Adrenal gland (tissue), 12 donors: ENCODE results near the gene ZNF558. TPM values are rescaled to one million over a fixed set of nuclear protein-coding genes. Genes with fewer than 3 reads are reported as not detected.

Experiments used
- DNase-seq, 7 donors: peaks; one replicate each; pipeline ENCODE4 v3.0.0-alpha.2; 2019 to 2020
- H3K27ac ChIP-seq, 5 donors: fragments of 200-600 bp; sonication (generic) in 4 of 5; 1 replicate in 3 of 5; 2 replicates in 2 of 5; pipeline versions ENCODE4 v1.5.1 to v1.8.0; 2016 to 2020; ENCODE audit warnings: mild to moderate bottlenecking in 1 of 5
- H3K27me3 ChIP-seq: fragments of 200-600 bp; 2 replicates; pipeline ENCODE4 v1.8.0; 2021
- H3K36me3 ChIP-seq, 2 donors: fragments of 200-600 bp; replicated peaks in 1 of 2; 1 replicate in 1 of 2; 2 replicates in 1 of 2; pipeline versions ENCODE4 v1.5.1 to v1.8.0; 2018 to 2022
- H3K4me1 ChIP-seq, 2 donors: fragments of 200-600 bp; replicated peaks in 1 of 2; 1 replicate in 1 of 2; 2 replicates in 1 of 2; pipeline versions ENCODE4 v1.5.1 to v1.8.0; 2018 to 2021
- H3K4me3 ChIP-seq, 4 donors: fragments of 200-600 bp; sonication (generic) in 3 of 4; one replicate each; pipeline ENCODE4 v1.5.1; 2016 to 2018
- H3K9me3 ChIP-seq, 3 donors: fragments of 200-600 bp; sonication (generic) in 1 of 3; replicated peaks in 1 of 3; 1 replicate in 2 of 3; 2 replicates in 1 of 3; pipeline versions ENCODE4 v1.5.1 to v1.8.0; 2016 to 2021
- POLR2A ChIP-seq, 2 donors: fragments of 450-650 bp; IDR thresholded peaks; one replicate each; pipeline ENCODE4 v1.6.1; 2017; ENCODE audit warnings: antibody characterized with exemption in 2 of 2, mild to moderate bottlenecking in 2 of 2, moderate library complexity in 1 of 2
- WGBS, 4 donors: extraction: QIAGEN DNeasy Blood & Tissue Kit in 2 of 4; methylation state at CpG; one replicate each; pipeline versions ENCODE4 v1.1.5 to v1.1.7; 2013 to 2017; 5-methylcytosine and 5-hydroxymethylcytosine counted together
- intact Hi-C, 2 donors: fragments of 100-400 bp; cut with DNase I; formaldehyde crosslinking; loops; one replicate each; pipeline versions ENCODE4 v1.14.1 to v1.15.0; 2022 to 2023
- polyA plus RNA-seq, 3 donors: library from polyadenylated mRNA; stranded (reverse); fragments of 200-250 nt in 2 of 3; fragments of 350-450 nt in 1 of 3; fragmentation: Illumina TruSeq in 1 of 3; extraction: RNeasy Lipid Tissue Mini Kit (QIAGEN cat#74804) in 1 of 3; gene quantifications; one replicate each; pipeline ENCODE4 v1.2.3, GENCODE V29; 2013 to 2014
- total RNA-seq, 9 donors: library from RNA; depleted of rRNA in 4 of 9; stranded (reverse); fragments of >200 nt in 4 of 9; fragments of 120-200 nt in 1 of 9; fragmentation: NEBNext Ultra II Directional in 1 of 9; extraction: Animal tissue kit (Norgen Biotek cat#: 25700) in 1 of 9; gene quantifications; one replicate each; pipeline versions ENCODE4 v1.1.0 to v1.2.4, GENCODE V29; 2013 to 2023
- TF ChIP-seq, protein P1 (sequence below), 6 experiments: fragments of 450-650 bp in 4 of 6; fragments of 200-600 bp in 2 of 6; sonication (generic) in 1 of 6; IDR thresholded peaks; 1 replicate in 5 of 6; 2 replicates in 1 of 6; pipeline versions ENCODE4 v1.5.1 to v1.8.0; 2016 to 2021; ENCODE audit warnings: antibody characterized with exemption in 6 of 6, mild to moderate bottlenecking in 2 of 6, moderate library complexity in 1 of 6
- donor health status: healthy with polysubstance abuse.
- donor health status: Bipolar disorder and iron deficiency.
- donor health status: DM: yes; HTN: yes; CAD: no.
- donor health status: DM: no; HTN: no; CAD: no.
- donor health status: DM: no; HTN: no; CAD: no.
- donor health status: DM: yes; HTN: yes; CAD: no.

Gene ZNF558
- total and polyA plus RNA-seq, 12 donors: 15.3 to 39.9 (median 26.5) TPM

DNA sequence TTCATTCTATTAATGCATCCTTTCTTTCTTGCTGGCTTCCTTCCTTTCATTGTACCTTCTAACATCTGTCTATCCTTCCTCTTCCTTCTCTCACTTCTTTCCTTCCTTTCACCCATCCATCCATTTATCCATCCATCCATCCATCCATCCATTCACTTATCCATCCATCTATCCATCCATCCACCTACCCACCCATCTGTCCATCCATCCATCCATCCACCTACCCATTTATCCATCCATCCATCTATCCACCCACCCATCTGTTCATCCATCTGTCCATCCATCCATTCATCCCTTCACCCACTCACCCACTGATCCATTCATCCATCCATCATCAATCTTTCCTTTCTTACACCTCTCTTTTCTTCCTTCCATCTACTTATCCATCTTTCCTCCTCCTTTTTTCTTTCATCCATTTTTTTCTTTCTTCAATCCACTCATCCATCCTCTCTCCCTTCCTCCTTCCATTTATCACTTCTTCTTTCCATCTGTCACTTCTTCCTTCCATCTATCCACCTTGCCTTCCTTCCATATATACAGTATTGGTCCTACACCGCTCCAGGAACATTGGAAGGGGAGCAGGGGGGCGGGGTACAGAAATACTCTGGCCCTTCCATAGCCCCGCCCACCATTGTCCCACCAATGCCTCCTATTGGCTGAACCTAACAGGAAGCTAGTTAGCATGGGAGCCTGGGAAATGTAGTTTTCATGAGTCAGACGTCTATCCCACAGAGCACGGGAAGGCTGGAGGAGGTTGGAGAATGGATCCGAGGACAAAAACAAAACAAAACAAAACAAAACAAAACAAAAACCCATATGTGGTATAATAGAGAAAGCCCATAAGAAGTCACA lies 46.0 kb upstream of the ZNF558 start:
- no peaks in the 10 kb centered on the region for H3K9me3 ChIP-seq
- intact Hi-C loops: no loop called here
- H3K4me1 ChIP-seq: no peaks in the 10 kb centered on the region
- no peaks in the 10 kb centered on the region for H3K27me3 ChIP-seq
- no peak for DNase-seq
- H3K27ac ChIP-seq: no peak overlapping the region
- 19 to 28% (median 26%) methylated on average over 6 of the region's 6 CpGs for whole genome bisulfite sequencing, 4 donors
- H3K36me3 ChIP-seq: no peaks in the 10 kb centered on the region
- H3K4me3 ChIP-seq: no peak overlapping the region
- TF ChIP-seq POLR2A (IDR thresholded peaks at IDR 0.05): no peak
- TF ChIP-seq, protein P1, sequence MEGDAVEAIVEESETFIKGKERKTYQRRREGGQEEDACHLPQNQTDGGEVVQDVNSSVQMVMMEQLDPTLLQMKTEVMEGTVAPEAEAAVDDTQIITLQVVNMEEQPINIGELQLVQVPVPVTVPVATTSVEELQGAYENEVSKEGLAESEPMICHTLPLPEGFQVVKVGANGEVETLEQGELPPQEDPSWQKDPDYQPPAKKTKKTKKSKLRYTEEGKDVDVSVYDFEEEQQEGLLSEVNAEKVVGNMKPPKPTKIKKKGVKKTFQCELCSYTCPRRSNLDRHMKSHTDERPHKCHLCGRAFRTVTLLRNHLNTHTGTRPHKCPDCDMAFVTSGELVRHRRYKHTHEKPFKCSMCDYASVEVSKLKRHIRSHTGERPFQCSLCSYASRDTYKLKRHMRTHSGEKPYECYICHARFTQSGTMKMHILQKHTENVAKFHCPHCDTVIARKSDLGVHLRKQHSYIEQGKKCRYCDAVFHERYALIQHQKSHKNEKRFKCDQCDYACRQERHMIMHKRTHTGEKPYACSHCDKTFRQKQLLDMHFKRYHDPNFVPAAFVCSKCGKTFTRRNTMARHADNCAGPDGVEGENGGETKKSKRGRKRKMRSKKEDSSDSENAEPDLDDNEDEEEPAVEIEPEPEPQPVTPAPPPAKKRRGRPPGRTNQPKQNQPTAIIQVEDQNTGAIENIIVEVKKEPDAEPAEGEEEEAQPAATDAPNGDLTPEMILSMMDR (IDR thresholded peaks at IDR 0.05): no peak

DNA sequence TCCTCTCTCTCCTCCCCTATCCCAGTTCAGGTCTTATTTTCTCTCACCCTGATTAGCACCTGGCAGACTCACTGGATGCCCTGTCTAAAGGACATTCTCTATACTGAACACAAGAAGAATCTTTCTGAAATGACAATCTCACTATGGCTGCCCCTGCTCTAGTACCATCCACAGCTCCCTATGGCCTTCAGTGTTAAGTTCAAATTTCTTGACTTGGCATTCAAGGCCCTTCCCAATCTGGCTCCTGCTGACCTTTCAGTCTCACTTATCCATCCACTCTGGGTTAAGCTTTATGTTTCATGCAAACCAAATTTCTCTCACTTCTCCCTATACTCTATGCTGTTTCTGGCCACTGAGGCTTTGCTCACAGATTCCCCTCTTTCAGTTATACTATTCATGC lies 34.2 kb upstream of the ZNF558 start:
- Histone ChIP-seq H3K9me3 (no peaks in the 10 kb centered on the region), H3K36me3 (no peaks in the 10 kb centered on the region), H3K27ac (no peak overlapping the region), H3K27me3 (no peaks in the 10 kb centered on the region), H3K4me3 (no peak overlapping the region), H3K4me1 (no peaks in the 10 kb centered on the region)
- no peak for TF ChIP-seq POLR2A (IDR thresholded peaks at IDR 0.05)
- TF ChIP-seq, protein P1 (IDR thresholded peaks at IDR 0.05): no peak
- no peak for DNase-seq
- intact Hi-C loops: no loop called here

DNA sequence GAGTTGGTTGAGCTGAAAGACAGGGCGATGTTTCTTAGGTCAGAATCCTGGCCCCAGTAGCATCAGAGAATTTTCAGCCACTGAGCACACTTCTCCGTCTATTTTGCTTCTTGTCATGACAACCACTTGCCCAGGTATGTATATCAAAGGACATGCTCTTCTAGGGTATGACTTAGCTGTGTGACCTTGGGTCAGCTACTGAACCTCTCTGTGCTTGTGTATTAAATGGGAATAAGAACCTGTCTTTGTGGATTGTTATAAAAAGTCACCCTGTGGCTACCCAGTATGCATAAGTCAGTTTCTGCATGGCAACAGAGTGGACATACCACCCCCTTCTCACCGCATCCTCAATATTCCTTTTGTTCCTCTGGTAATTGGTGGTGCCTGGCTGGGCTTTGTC lies 26.2 kb upstream of the ZNF558 start:
- intact Hi-C loops: no loop called here
- Histone ChIP-seq H3K27me3 (no peaks in the 10 kb centered on the region), H3K9me3 (no peaks in the 10 kb centered on the region), H3K4me3 (no peak overlapping the region), H3K4me1 (no peaks in the 10 kb centered on the region), H3K27ac (no peak overlapping the region), H3K36me3 (no peaks in the 10 kb centered on the region)
- DNase-seq: no peak
- TF ChIP-seq, protein P1 (IDR thresholded peaks at IDR 0.05): no peak
- no peak for TF ChIP-seq POLR2A (IDR thresholded peaks at IDR 0.05)
- WGBS, 4 donors: 73 to 79% (median 77%) methylated on average over 3 of the region's 3 CpGs

DNA sequence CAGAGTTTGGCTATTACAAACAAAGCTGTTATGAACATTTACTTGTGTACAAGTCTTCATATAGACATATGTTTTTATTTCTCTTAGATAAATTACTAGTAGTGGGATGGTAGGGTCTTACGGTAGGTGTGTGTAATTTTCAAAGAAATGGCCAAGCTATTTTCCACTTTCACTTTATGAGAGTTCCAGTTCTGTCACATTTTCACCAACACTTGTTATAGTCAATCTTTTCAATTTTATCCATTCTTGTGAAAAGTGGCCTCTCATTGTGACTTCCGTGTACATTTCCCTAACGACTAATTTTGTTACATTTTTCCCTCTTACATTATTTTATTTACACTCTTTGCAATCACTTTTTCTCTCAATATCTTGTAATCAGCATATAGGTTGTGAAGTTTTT lies 18.4 kb upstream of the ZNF558 start:
- intact Hi-C loops: no loop called here
- Histone ChIP-seq H3K27ac (no peak overlapping the region), H3K9me3 (no peaks in the 10 kb centered on the region), H3K4me3 (no peak overlapping the region), H3K27me3 (no peaks in the 10 kb centered on the region), H3K36me3 (no peaks in the 10 kb centered on the region), H3K4me1 (no peaks in the 10 kb centered on the region)
- no peak for DNase-seq
- 87 to 93% (median 89%) methylated on average over 3 of the region's 3 CpGs for WGBS, 4 donors
- TF ChIP-seq, protein P1 (IDR thresholded peaks at IDR 0.05): no peak
- TF ChIP-seq POLR2A (IDR thresholded peaks at IDR 0.05): no peak
